Common myeloid progenitor, CD34-positive (primary cell): ENCODE data around the gene RTP5.
A peak's percentile ranks its signal among the peaks of the same experiment; 100 is the strongest.

Experiments used
- CTCF ChIA-PET: fragments of 350-600 bp; sonication (Branson Sonifier 250); formaldehyde crosslinking; loops from one replicate; lab custom pipeline; 2021; ENCODE audit warnings: antibody characterized with exemption; lab: Charles Lee
- POLR2A ChIA-PET: fragments of 350-600 bp; sonication (Branson Sonifier 250); formaldehyde crosslinking; loops from one replicate; lab custom pipeline; 2021; ENCODE audit warnings: antibody characterized with exemption; lab: Charles Lee
- DNase-seq, 3 donors: peaks; one replicate each; pipeline versions ENCODE4 v3.0.0 to v3.0.0-alpha.2; 2013
- H3K27ac ChIP-seq, 2 experiments: 1 replicate in 1 of 2; 2 replicates in 1 of 2; pipeline ENCODE4 v1.7.0; 2013; ENCODE audit warnings: inconsistent platforms in 2 of 2, low read length in 2 of 2, mild to moderate bottlenecking in 2 of 2, low read depth in 1 of 2, moderate library complexity in 1 of 2; ENCODE audit not compliant: severe bottlenecking in 2 of 2, insufficient read depth in 1 of 2, poor library complexity in 1 of 2
- H3K27me3 ChIP-seq, 5 experiments: replicated peaks in 2 of 5; 1 replicate in 3 of 5; 2 replicates in 2 of 5; pipeline versions ENCODE4 v1.6.1 to v1.7.0; 2013; ENCODE audit warnings: low read length in 4 of 5, mild to moderate bottlenecking in 2 of 5, moderate library complexity in 2 of 5, inconsistent platforms in 1 of 5; ENCODE audit not compliant: insufficient read depth in 5 of 5, control insufficient read depth in 4 of 5
- H3K36me3 ChIP-seq, 4 experiments: 1 replicate in 2 of 4; 2 replicates in 2 of 4; pipeline versions ENCODE4 v1.6.1 to v1.7.0; 2013; ENCODE audit warnings: low read length in 3 of 4, control low read depth in 1 of 4, mild to moderate bottlenecking in 1 of 4; ENCODE audit not compliant: control insufficient read depth in 4 of 4, insufficient read depth in 4 of 4
- H3K4me1 ChIP-seq, 4 experiments: 1 replicate in 3 of 4; 2 replicates in 1 of 4; pipeline versions ENCODE4 v1.6.1 to v1.7.1; 2013; ENCODE audit warnings: low read length in 3 of 4, mild to moderate bottlenecking in 3 of 4, control low read depth in 1 of 4, inconsistent platforms in 1 of 4, moderate library complexity in 1 of 4; ENCODE audit not compliant: control insufficient read depth in 4 of 4, insufficient read depth in 4 of 4; ENCODE audit errors: control extremely low read depth in 1 of 4
- H3K4me3 ChIP-seq, 7 experiments: 1 replicate in 4 of 7; 2 replicates in 3 of 7; pipeline versions ENCODE4 v1.5.1 to v1.7.0; 2013; ENCODE audit warnings: mild to moderate bottlenecking in 7 of 7, low read length in 6 of 7, moderate library complexity in 6 of 7, inconsistent platforms in 2 of 7, low read depth in 2 of 7, control low read depth in 1 of 7; ENCODE audit not compliant: insufficient read depth in 4 of 7, control insufficient read depth in 1 of 7; ENCODE audit errors: extremely low read depth in 1 of 7
- H3K9me3 ChIP-seq, 5 experiments: 1 replicate in 4 of 5; 2 replicates in 1 of 5; pipeline versions ENCODE4 v1.6.1 to v1.7.1; 2013; ENCODE audit warnings: low read length in 4 of 5, mild to moderate bottlenecking in 2 of 5, inconsistent platforms in 1 of 5, low read depth in 1 of 5, moderate library complexity in 1 of 5; ENCODE audit not compliant: control insufficient read depth in 4 of 5, insufficient read depth in 2 of 5; ENCODE audit errors: control extremely low read depth in 1 of 5
- WGBS: methylation state at CpG from one replicate; pipeline ENCODE4 v1.1.5; 2013; ENCODE audit not compliant: insufficient coverage; 5-methylcytosine and 5-hydroxymethylcytosine counted together

Gene RTP5

DNA sequence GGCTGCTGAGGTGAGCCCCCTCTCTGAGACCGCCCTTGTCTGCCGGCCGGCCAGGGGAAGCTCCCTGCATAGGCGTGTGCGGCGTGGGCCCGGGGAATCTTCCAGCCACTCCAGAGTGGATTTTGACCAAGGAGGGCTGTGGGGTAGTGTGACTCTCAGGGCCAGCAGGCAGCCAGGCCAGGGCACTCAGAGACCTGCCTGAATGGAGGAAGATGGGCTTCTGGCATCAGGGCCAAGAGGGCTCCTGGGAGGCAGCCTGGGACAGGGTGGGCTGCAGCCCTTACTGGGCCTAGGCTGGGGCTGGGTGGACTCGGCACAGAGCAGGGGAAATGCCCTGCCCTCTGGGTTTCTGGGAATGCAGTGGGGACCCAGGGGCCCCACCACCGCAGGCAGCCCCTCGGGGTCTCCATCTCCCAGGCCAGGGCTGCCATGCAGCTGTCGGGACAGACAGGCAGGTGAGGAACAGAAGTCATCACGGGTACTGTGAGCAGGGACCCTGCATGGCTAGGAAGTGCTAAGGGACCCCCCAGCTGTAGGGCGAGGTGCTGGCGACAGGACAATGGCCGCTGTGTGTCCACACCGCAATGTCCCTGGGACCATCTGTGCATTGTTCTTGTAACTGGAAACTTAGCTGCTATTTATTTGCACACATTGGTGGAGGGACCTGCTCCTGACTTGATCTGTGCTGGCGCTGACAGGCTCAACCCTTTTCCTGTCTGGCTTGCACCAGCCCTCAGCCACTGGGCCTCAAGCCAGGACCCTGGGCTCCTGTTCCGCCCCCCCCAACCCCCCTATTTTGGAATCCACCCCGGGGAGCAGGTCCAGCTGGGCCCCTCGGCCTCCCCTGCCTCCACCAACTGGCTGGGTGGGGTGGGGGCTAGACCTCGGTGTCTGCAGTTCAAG lies 14.9 kb upstream of the RTP5 start:
- POLR2A ChIA-PET = interaction anchor here (1.2 kb wide), 1 partner anchor 13 kb away, joined by 4 read pairs; no protein-coding TSS in a partner anchor
- H3K27ac ChIP-seq = no peak overlapping the region
- peaks cover 0 to 36% (median 28%) of the 10 kb centered on the region in 4 experiments for H3K4me1 ChIP-seq
- H3K27me3 ChIP-seq = no peaks in the 10 kb centered on the region
- H3K9me3 ChIP-seq = no peaks in the 10 kb centered on the region
- WGBS = 40% methylated on average over 17 of the region's 21 CpGs
- CTCF ChIA-PET = interaction anchor here (0.9 to 2.9 kb wide), 4 partner anchors 10 to 23 kb away, joined by 3 to 11 read pairs (median 4); no protein-coding TSS in a partner anchor
- peak overlapping the region in 2 of 7 experiments; percentile 32 to 54 for H3K4me3 ChIP-seq
- H3K36me3 ChIP-seq = no peaks in the 10 kb centered on the region
- DNase-seq = peak in 2 of 3 donors; percentile 66 to 67

DNA sequence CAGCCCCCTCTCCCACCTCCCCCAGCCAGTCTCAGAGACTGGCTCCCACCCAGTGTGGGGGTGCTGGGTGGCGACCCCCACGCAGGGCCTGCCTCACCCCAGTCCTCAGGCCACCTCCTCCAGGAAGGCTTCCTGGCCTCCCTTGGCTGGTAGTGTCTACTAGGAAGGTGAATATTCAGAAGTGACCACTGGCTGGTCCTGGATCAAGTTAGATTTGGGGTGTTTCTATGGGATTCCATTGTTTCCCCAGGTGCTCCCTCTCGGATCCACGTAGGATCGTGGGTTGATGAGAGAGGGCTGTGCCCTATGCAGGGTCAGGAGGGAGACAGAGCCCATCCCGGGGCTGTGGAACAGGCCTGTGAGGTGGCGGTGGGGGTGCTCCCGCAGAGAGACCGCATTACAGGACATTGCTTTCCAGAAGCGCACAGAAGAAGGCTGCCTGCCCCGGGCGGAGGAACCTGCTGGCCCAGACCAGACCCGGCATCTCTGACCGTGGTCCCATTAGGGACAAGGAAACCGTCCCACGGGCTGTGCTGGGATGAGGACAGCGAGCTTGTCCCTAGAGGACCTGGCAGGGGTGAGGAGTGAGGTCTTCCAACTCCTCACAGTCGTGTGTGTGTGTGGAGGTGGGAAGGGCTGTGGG lies 14.2 kb upstream of the RTP5 start:
- ChIA-PET CTCF (interaction anchor here (1.1 to 2.9 kb wide), 4 partner anchors 11 to 23 kb away, joined by 3 to 11 read pairs (median 4); no protein-coding TSS in a partner anchor), POLR2A (interaction anchor here (0.5 to 1.2 kb wide), 2 partner anchors 12 to 72 kb away, joined by 3 to 4 read pairs; no protein-coding TSS in a partner anchor)
- Histone ChIP-seq H3K9me3 (no peaks in the 10 kb centered on the region), H3K27ac (no peak overlapping the region), H3K4me3 (no peak overlapping the region), H3K4me1 (peaks cover 0 to 37% (median 29%) of the 10 kb centered on the region in 4 experiments), H3K36me3 (no peaks in the 10 kb centered on the region), H3K27me3 (no peaks in the 10 kb centered on the region)
- no peak for DNase-seq
- WGBS = 87% methylated on average over 18 of the region's 18 CpGs

DNA sequence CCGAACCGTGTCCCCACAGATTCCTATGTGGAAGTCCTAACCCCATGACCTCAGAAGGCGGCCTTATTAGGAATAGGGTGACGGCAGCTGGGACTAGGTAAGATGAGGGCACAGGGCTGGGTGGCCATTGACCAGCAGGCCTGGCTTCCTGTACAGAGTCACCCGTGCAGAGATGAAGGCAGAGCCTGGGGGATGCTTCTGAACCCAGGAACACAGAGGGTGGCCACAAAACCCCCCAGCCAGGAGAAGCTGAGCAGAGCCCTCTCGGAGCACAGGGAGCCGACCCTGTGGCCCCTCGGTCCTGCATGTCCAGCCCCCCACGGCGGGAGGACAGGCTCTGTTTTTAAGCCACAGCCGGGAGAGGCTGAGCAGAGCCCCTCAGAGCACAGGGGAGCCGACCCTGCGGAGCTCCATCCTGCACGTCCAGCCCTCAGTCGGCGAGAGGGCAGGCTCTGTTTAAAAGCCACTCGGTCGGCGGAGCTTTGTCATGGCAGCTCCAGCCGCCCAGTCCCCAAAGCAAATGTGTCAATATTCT lies 13.6 kb upstream of the RTP5 start:
- 91% methylated on average over 20 of the region's 20 CpGs for WGBS
- H3K4me1 ChIP-seq = peaks cover 0 to 37% (median 29%) of the 10 kb centered on the region in 4 experiments
- no peaks in the 10 kb centered on the region for H3K27me3 ChIP-seq
- no peak overlapping the region for H3K4me3 ChIP-seq
- H3K9me3 ChIP-seq = no peaks in the 10 kb centered on the region
- no peak for DNase-seq
- ChIA-PET POLR2A (interaction anchor here (0.5 kb wide), 1 partner anchor 73 kb away, joined by 3 read pairs; no protein-coding TSS in a partner anchor), CTCF (interaction anchor here (1.2 to 1.4 kb wide), 2 partner anchors 15 to 23 kb away, joined by 3 to 4 read pairs; no protein-coding TSS in a partner anchor)
- H3K27ac ChIP-seq = no peak overlapping the region
- H3K36me3 ChIP-seq = no peaks in the 10 kb centered on the region

DNA sequence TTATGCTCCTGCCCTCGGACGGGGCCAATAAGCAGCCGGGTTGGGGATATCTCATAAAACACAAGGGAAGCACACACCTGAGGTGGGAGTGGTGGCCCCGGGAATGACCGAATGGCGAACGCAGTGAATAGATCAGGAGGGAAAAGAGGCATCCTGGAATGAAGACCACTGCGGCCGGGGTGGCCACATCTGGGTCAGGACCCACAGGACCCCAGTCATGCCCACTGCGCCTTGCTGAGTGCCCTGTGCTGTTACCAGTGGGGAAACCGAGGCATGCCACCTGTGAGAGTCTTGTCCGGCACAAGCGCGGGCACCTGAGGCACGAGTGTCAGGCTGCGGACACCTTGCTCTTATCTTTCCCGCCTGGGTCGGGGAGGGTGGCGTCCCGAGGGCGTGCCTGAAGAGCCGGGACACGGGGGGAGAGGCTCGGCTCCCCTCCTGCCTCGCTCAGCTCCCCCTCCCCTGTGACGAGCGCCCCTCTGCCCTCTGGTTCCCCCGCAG lies 12.4 kb upstream of the RTP5 start:
- no peaks in the 10 kb centered on the region for H3K36me3 ChIP-seq
- H3K27me3 ChIP-seq = peaks cover 0 to 4% (median 0%) of the 10 kb centered on the region in 5 experiments
- ChIA-PET CTCF (interaction anchor here (0.8 to 1.4 kb wide), 3 partner anchors 9 to 22 kb away, joined by 3 to 4 read pairs (median 3); no protein-coding TSS in a partner anchor), POLR2A (no interaction called here)
- WGBS = 89% methylated on average over 26 of the region's 28 CpGs
- H3K4me3 ChIP-seq = no peak overlapping the region
- peaks cover 0 to 37% (median 31%) of the 10 kb centered on the region in 4 experiments for H3K4me1 ChIP-seq
- H3K27ac ChIP-seq = no peak overlapping the region
- no peaks in the 10 kb centered on the region for H3K9me3 ChIP-seq
- DNase-seq = no peak

DNA sequence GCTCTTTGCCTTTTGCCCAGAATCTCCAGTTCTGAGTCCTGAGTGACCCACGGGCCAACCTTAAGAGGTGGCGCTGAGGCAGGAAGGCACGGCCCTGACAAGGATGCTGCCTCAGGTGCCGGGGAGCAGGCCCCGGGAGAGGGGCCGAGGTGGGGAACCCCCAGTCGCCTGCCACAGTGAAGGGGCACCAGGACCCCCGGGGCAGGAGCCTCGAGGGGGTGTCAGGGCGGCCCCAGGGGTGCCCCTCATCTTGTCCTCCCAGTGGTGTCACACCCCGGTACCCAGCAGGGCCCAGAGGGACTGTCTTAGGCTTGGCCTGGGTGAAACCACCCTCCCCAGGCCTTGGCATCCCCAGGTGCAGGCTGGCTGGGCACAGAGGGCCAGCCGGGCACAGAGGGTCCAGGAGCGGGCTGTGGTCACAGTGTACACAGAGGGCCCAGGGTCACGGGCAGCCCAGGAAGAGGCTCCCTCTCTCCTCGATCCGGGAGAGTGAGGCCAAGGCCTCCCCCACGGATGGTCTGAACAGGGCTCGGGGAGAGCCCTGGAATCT lies 11.9 kb upstream of the RTP5 start:
- Histone ChIP-seq H3K4me3 (no peak overlapping the region), H3K27ac (no peak overlapping the region), H3K9me3 (no peaks in the 10 kb centered on the region), H3K27me3 (peaks cover 0 to 8% (median 0%) of the 10 kb centered on the region in 5 experiments), H3K36me3 (no peaks in the 10 kb centered on the region), H3K4me1 (peaks cover 0 to 37% (median 34%) of the 10 kb centered on the region in 4 experiments)
- ChIA-PET POLR2A (no interaction called here), CTCF (interaction anchor here (2.6 kb wide), 1 partner anchor 11 kb away, joined by 8 read pairs; no protein-coding TSS in a partner anchor)
- DNase-seq = no peak
- 93% methylated on average over 18 of the region's 18 CpGs for WGBS

DNA sequence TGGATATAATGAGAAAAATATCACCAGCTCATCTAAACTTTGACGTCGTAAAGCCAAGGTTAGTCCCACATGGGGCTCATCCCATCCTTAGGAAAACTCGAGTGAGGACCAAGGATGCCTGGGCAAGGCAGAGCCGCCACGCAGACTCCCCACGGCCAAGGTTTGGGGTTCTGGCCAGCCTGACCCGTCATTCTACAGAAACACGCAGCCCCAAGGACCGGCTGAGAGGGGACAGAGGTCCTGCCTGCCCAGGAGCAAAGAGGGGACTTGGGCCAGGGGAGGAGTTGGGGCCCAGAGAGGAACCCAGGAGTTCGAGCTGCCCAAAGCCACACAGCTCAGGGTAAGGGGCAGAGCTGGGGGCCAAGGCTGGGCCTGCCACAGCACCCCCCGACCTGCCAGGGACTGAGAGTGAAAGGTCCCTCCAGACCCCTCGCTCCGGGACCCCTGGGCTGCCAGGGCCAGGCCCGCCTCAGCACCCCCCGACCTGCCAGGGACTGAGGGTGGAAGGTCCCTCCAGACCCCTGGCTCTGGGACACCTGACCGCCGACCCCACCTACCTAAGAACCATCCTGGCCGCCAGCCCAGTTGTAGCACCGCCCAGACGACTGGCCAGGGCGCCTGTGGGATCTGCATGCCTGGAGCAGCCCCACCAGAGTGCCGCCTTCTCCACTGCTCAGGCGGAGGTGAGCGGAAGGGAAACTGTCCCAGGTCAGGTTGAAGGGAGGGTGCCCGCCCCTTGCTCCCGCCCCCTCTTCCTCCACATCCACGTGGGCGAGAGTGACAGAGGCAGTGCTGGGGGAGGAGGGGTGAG lies 11.1 kb upstream of the RTP5 start, which contains the start of gene PDCD1:
PDCD1 (minus strand) TSS at position 689 of the 811 bp plus-strand sequence; CDS start at position 633, 56 bp downstream.
- peak within 1 kb of the TSS in 1 of 7 experiments; percentile 4 for H3K4me3 ChIP-seq
- CTCF ChIA-PET = interaction anchor here (1.3 to 2.6 kb wide), 2 partner anchors 10 to 20 kb away, joined by 3 to 8 read pairs; no protein-coding TSS in a partner anchor

More for the DNA sequence above, 11.1 kb upstream of the RTP5 start, which contains the start of gene PDCD1:
- no peak for DNase-seq
- H3K27me3 ChIP-seq = peaks cover 0 to 15% (median 0%) of the 10 kb centered on the region in 5 experiments
- H3K9me3 ChIP-seq = no peaks in the 10 kb centered on the region
- H3K27ac ChIP-seq = no peak within 1 kb of the TSS
- H3K4me1 ChIP-seq = peaks cover 0 to 42% (median 38%) of the 10 kb centered on the region in 4 experiments
- POLR2A ChIA-PET = no interaction called here
- WGBS = 96% methylated on average over 13 of the region's 28 CpGs
- H3K36me3 ChIP-seq = no peaks in the 10 kb centered on the region
